Cardiac muscle cell (in vitro differentiated cells and primary cell): ENCODE results near the gene SLC1A4. TPM values are rescaled to one million over a fixed set of nuclear protein-coding genes. Genes with fewer than 3 reads are reported as not detected.

Experiments used
- DNase-seq, 2 donors: peaks; one replicate each; pipeline versions ENCODE4 v3.0.0 to v3.0.0-alpha.2; 2010 to 2017; ENCODE audit warnings: low read depth in 1 of 2, low spot score in 1 of 2
- H3K27ac ChIP-seq: fragments of 200-600 bp; sonication (generic); 2 replicates; pipeline ENCODE4 v1.5.1; 2016
- H3K27me3 ChIP-seq: fragments of 200-600 bp; sonication (generic); 2 replicates; pipeline ENCODE4 v1.6.0; 2016; ENCODE audit warnings: control low read depth
- H3K36me3 ChIP-seq: fragments of 200-600 bp; sonication (generic); 2 replicates; pipeline ENCODE4 v1.5.1; 2016; ENCODE audit warnings: control low read depth
- H3K4me1 ChIP-seq: fragments of 200-600 bp; sonication (generic); 2 replicates; pipeline ENCODE4 v1.8.1; 2017; ENCODE audit warnings: low read depth, mild to moderate bottlenecking, mixed run types
- H3K4me3 ChIP-seq: fragments of 200-600 bp; sonication (generic); 2 replicates; pipeline ENCODE4 v1.5.1; 2016; ENCODE audit warnings: mild to moderate bottlenecking
- H3K9me3 ChIP-seq: fragments of 200-600 bp; sonication (generic); 2 replicates; pipeline ENCODE4 v1.5.1; 2017; ENCODE audit warnings: low read depth, mild to moderate bottlenecking, control low read depth
- polyA plus RNA-seq: library from polyadenylated mRNA; unstranded; fragments of >200 nt; fragmentation: Nextera tagmentation; extraction: Ambion mirVana; gene quantifications from 2 replicates; pipeline ENCODE4 v1.2.1, GENCODE V29; 2016
- total RNA-seq: library from RNA; depleted of rRNA; stranded (reverse); fragments of >200 nt; gene quantifications from 2 replicates; pipeline ENCODE4 v1.2.3, GENCODE V29; 2016
- TF ChIP-seq, protein P1 (sequence below): IDR thresholded peaks from 2 replicates; pipeline ENCODE4 v1.5.1; 2012; ENCODE audit warnings: low read depth, mild to moderate bottlenecking, low read length

SLC1A4 gene
- total and polyA plus RNA-seq, 2 experiments from 2014 or later: 31.7 to 37.1 TPM

DNA sequence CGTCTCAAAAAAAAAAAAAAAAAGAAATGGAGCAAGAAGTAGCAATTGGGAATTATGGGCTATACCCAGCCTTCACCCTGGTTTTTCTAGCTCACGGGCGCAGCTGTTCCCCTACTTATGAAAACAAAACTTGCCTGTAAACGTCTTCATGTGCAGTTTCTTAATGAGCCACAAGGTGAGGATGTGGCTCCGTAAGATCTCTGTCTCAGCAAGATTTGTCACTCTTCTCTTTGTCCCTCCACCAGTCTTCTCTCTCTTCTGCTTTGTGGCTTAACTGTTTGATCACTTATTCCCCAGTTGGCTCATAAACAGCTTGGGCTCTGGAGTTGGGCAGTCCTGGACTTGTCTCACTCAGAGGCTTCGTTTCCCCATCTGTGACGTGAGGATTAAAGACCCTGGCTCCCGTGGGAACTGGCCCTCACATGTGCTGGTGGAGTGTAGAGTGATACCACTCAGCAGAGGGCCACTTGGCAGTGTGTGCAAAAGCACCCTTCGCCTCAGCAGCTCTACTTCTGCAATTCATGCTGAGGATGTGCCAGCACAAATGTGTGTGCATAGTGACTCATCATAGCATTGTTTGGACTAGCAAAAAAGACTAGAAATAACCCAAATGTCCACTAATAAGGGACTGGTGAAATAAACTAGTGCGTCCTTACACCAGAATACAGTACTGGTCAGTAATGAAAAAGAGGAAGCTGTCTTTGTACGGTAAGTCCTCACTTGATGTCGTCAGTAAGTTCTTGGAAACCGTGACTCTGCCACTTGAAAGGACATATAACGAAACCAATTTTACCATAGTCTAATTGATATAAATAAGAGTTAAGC, 75.7 kb downstream of the SLC1A4 start:
- H3K9me3 ChIP-seq: no peaks in the 10 kb centered on the region
- no peak overlapping the region for H3K27ac ChIP-seq
- H3K4me3 ChIP-seq: no peak overlapping the region
- peak; percentile 35 to 92 for DNase-seq
- peaks cover 5% of the 10 kb centered on the region for H3K36me3 ChIP-seq
- TF ChIP-seq, protein P1, sequence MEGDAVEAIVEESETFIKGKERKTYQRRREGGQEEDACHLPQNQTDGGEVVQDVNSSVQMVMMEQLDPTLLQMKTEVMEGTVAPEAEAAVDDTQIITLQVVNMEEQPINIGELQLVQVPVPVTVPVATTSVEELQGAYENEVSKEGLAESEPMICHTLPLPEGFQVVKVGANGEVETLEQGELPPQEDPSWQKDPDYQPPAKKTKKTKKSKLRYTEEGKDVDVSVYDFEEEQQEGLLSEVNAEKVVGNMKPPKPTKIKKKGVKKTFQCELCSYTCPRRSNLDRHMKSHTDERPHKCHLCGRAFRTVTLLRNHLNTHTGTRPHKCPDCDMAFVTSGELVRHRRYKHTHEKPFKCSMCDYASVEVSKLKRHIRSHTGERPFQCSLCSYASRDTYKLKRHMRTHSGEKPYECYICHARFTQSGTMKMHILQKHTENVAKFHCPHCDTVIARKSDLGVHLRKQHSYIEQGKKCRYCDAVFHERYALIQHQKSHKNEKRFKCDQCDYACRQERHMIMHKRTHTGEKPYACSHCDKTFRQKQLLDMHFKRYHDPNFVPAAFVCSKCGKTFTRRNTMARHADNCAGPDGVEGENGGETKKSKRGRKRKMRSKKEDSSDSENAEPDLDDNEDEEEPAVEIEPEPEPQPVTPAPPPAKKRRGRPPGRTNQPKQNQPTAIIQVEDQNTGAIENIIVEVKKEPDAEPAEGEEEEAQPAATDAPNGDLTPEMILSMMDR: peak; percentile 57
- no peaks in the 10 kb centered on the region for H3K4me1 ChIP-seq
- no peaks in the 10 kb centered on the region for H3K27me3 ChIP-seq

DNA sequence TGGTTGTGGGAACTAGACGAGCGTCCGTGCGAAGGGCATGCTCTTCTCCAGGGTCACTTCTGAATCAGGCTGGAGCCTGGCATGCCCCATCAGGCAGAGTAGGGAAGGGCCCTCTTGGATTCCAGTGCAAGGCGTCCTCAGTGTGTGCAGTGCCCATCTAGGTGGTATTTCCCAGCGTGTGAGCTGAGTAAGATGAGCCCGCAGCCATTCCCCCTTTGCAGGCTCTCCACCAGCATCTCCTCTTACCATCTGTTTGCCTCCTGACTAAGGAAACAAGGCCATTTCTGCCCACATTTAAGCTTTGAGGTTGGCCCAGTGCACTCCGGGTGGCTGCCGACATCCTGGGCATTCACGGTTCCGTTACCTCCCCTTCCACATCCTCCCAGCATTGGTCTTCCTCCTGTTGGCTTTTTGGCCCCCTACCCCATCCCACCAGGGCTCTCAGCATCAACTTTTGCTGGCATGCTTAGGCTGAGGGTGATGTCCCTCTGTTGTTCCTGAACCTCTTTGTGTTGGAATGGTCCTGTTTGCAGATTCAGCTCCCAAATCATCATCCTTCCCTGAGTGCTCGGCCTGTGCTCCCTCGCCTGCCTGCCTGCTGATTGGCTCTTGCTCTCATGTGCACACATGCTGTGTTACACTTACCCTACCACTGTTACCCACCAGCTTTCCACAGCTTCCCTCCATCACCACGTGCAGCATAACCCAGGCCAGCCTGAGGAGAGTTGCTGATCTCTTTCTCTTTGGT, 78.8 kb downstream of the SLC1A4 start:
- Histone ChIP-seq H3K36me3 (peaks cover 17% of the 10 kb centered on the region), H3K27me3 (no peaks in the 10 kb centered on the region), H3K4me1 (no peaks in the 10 kb centered on the region), H3K27ac (no peak overlapping the region), H3K9me3 (no peaks in the 10 kb centered on the region), H3K4me3 (no peak overlapping the region)
- TF ChIP-seq, protein P1: no peak
- no peak for DNase-seq

DNA sequence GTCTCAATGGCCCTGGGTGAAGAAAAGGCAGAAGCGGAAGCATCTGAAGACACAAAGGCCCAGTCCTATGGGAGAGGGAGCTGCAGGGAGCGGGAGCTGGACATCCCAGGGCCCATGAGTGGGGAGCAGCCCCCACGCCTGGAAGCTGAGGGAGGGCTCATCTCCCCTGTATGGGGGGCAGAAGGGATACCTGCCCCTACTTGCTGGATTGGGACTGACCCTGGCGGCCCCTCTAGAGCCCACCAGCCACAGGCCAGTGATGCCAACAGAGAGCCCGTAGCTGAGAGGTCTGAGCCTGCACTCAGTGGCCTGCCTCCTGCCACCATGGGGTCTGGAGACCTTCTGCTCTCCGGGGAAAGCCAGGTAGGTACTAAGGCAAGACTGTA, 80.2 kb downstream of the SLC1A4 start:
- Histone ChIP-seq H3K27me3 (no peaks in the 10 kb centered on the region), H3K4me3 (no peak overlapping the region), H3K9me3 (no peaks in the 10 kb centered on the region), H3K4me1 (no peaks in the 10 kb centered on the region), H3K36me3 (peaks cover 21% of the 10 kb centered on the region), H3K27ac (no peak overlapping the region)
- TF ChIP-seq, protein P1: no peak
- no peak for DNase-seq

DNA sequence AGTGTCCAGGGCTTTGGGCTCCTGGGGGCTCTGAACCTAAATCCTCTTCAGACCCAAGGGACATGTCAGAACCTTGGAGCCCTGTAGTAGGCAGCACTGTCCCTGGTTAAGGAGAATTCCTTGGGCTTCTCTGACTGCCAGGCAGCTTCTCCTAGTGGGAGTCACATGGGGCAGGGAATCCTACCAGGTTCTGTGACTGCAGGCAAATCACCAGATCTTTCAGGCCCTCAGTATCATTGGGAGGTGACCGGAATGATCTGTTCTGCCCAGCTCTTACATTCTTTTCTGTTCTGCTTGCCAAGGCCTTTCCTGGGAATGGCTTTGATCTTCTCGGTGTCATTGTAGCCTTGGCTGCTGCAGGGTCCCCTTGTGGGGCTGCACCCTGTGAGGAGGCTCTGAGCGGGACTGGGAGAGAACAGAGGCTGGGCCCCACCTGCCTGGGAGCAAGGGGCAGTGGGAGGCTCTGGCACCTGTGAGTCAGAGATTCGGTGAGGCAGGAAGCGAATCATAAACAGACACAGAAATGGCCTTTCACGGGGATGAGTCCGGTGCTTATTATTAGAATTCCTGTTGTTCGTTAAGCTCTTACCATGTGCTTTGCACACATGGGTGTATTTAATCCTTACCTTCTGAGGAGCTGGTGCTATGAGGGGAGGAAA, 81.1 kb downstream of the SLC1A4 start:
- no peaks in the 10 kb centered on the region for H3K4me1 ChIP-seq
- TF ChIP-seq, protein P1: peak; percentile 38
- DNase-seq: peak in 1 of 2 donors; percentile 26
- no peaks in the 10 kb centered on the region for H3K9me3 ChIP-seq
- peak overlapping the region; percentile 36 for H3K27ac ChIP-seq
- no peak overlapping the region for H3K4me3 ChIP-seq
- H3K27me3 ChIP-seq: no peaks in the 10 kb centered on the region
- H3K36me3 ChIP-seq: peaks cover 26% of the 10 kb centered on the region

GRCh38 chr2:65070856-65071255, 81.7 kb downstream of the SLC1A4 start:
- H3K4me1 ChIP-seq: peaks cover 2% of the 10 kb centered on the region
- H3K27me3 ChIP-seq: no peaks in the 10 kb centered on the region
- H3K36me3 ChIP-seq: peaks cover 26% of the 10 kb centered on the region
- TF ChIP-seq, protein P1: no peak
- H3K27ac ChIP-seq: peak overlapping the region; percentile 36
- no peak overlapping the region for H3K4me3 ChIP-seq
- H3K9me3 ChIP-seq: no peaks in the 10 kb centered on the region
- DNase-seq: no peak
